ENCODE results near the gene PAPPA2.

Gene PAPPA2

GRCh38 chr1:176744142-176744541 is 281.2 kb downstream of the PAPPA2 start:
- H3K27ac ChIP-seq (ENCODE audit: low read depth, low read length) = no peak overlapping the region
- H3K4me3 ChIP-seq (ENCODE audit: insufficient read depth, low read length, poor library complexity, severe bottlenecking) = no peak overlapping the region
- H3K27me3 ChIP-seq (ENCODE audit: low read length) = no peaks in the 10 kb centered on the region
- H3K9me2 ChIP-seq (replicated peaks; ENCODE audit: insufficient read depth, low read length) = no peaks in the 10 kb centered on the region
- no peaks in the 10 kb centered on the region for H3K36me3 ChIP-seq (ENCODE audit: low read length)
- H4K20me1 ChIP-seq (ENCODE audit: low read depth, low read length) = no peaks in the 10 kb centered on the region
- no peaks in the 10 kb centered on the region for H3F3A ChIP-seq (ENCODE audit: insufficient read depth)
- TF ChIP-seq EZH2phosphoT487 (conservative IDR thresholded peaks at IDR 0.05; ENCODE audit: low read length) (no peak), CTCF (IDR thresholded peaks at IDR 0.05; ENCODE audit: insufficient read depth, low read length, poor library complexity, severe bottlenecking) (no peak)
- no peaks in the 10 kb centered on the region for H3K79me2 ChIP-seq (ENCODE audit: insufficient read depth, low read length)
- no peaks in the 10 kb centered on the region for H3K9me3 ChIP-seq (ENCODE audit: insufficient read depth, low read length)
- H2AFZ ChIP-seq (ENCODE audit: low read depth, low read length, severe bottlenecking) = no peak overlapping the region
- no peak overlapping the region for H3K9ac ChIP-seq (ENCODE audit: low read length)
- H3K4me2 ChIP-seq (ENCODE audit: low read depth, low read length, poor library complexity, severe bottlenecking) = no peak overlapping the region

- Histone ChIP-seq H3K36me3 (ENCODE audit: low read length) (no peaks in the 10 kb centered on the region), H3K27me3 (ENCODE audit: low read length) (no peaks in the 10 kb centered on the region), H3K79me2 (ENCODE audit: insufficient read depth, low read length) (no peaks in the 10 kb centered on the region), H3F3A (ENCODE audit: insufficient read depth) (no peaks in the 10 kb centered on the region), H3K4me3 (ENCODE audit: insufficient read depth, low read length, poor library complexity, severe bottlenecking) (no peak overlapping the region), H3K9ac (ENCODE audit: low read length) (no peak overlapping the region), H3K4me2 (ENCODE audit: low read depth, low read length, poor library complexity, severe bottlenecking) (no peak overlapping the region), H3K27ac (ENCODE audit: low read depth, low read length) (no peak overlapping the region), H3K9me3 (ENCODE audit: insufficient read depth, low read length) (no peaks in the 10 kb centered on the region), H4K20me1 (ENCODE audit: low read depth, low read length) (no peaks in the 10 kb centered on the region), H2AFZ (ENCODE audit: low read depth, low read length, severe bottlenecking) (no peak overlapping the region), H3K9me2 (replicated peaks; ENCODE audit: insufficient read depth, low read length) (no peaks in the 10 kb centered on the region)
- TF ChIP-seq CTCF (IDR thresholded peaks at IDR 0.05; ENCODE audit: insufficient read depth, low read length, poor library complexity, severe bottlenecking) (no peak), EZH2phosphoT487 (conservative IDR thresholded peaks at IDR 0.05; ENCODE audit: low read length) (no peak)
Observed at GRCh38 chr1:176745945-176746344, 283.0 kb downstream of the PAPPA2 start.

- Histone ChIP-seq H3K4me2 (ENCODE audit: low read depth, low read length, poor library complexity, severe bottlenecking) (no peak overlapping the region), H3K27ac (ENCODE audit: low read depth, low read length) (no peak overlapping the region), H3K79me2 (ENCODE audit: insufficient read depth, low read length) (no peaks in the 10 kb centered on the region), H3K4me3 (ENCODE audit: insufficient read depth, low read length, poor library complexity, severe bottlenecking) (no peak overlapping the region), H3K9me2 (replicated peaks; ENCODE audit: insufficient read depth, low read length) (no peaks in the 10 kb centered on the region), H4K20me1 (ENCODE audit: low read depth, low read length) (no peaks in the 10 kb centered on the region), H3K9ac (ENCODE audit: low read length) (no peak overlapping the region), H3K27me3 (ENCODE audit: low read length) (0 out of 2 replicates have a peak, but pooled peaks cover 3% of the 10 kb centered on the region), H3K9me3 (ENCODE audit: insufficient read depth, low read length) (no peaks in the 10 kb centered on the region), H3F3A (ENCODE audit: insufficient read depth) (no peaks in the 10 kb centered on the region), H2AFZ (ENCODE audit: low read depth, low read length, severe bottlenecking) (no peak overlapping the region), H3K36me3 (ENCODE audit: low read length) (no peaks in the 10 kb centered on the region)
- TF ChIP-seq CTCF (IDR thresholded peaks at IDR 0.05; ENCODE audit: insufficient read depth, low read length, poor library complexity, severe bottlenecking) = no peak
- TF ChIP-seq EZH2phosphoT487 (conservative IDR thresholded peaks at IDR 0.05; ENCODE audit: low read length) = no peak
Observed at GRCh38 chr1:176752505-176752904, 289.5 kb downstream of the PAPPA2 start.
